Mucosa of rectum (tissue), 2 donors: ENCODE measurements around the gene LSR.

Experiments
- H3K27ac ChIP-seq, 2 donors: one replicate each; pipeline ENCODE4 v1.7.0; 2013; ENCODE audit warnings: inconsistent platforms in 2 of 2, low read depth in 2 of 2, low read length in 2 of 2
- H3K27me3 ChIP-seq, 2 donors: one replicate each; pipeline ENCODE4 v1.7.0; 2013; ENCODE audit warnings: low read length in 2 of 2; ENCODE audit not compliant: control insufficient read depth in 2 of 2, insufficient read depth in 2 of 2
- H3K36me3 ChIP-seq, 2 donors: one replicate each; pipeline ENCODE4 v1.7.0; 2013; ENCODE audit warnings: low read length in 2 of 2; ENCODE audit not compliant: control insufficient read depth in 2 of 2, insufficient read depth in 2 of 2
- H3K4me1 ChIP-seq, 2 donors: one replicate each; pipeline ENCODE4 v1.7.0; 2013; ENCODE audit warnings: low read length in 2 of 2, mild to moderate bottlenecking in 1 of 2; ENCODE audit not compliant: control insufficient read depth in 2 of 2, insufficient read depth in 2 of 2
- H3K4me3 ChIP-seq, 2 donors: one replicate each; pipeline ENCODE4 v1.7.0; 2013; ENCODE audit warnings: low read length in 2 of 2
- H3K9ac ChIP-seq, 2 donors: one replicate each; pipeline ENCODE4 v1.7.0; 2013; ENCODE audit warnings: low read length in 2 of 2, low read depth in 1 of 2, mild to moderate bottlenecking in 1 of 2
- H3K9me3 ChIP-seq, 2 donors: one replicate each; pipeline ENCODE4 v1.7.0; 2013; ENCODE audit warnings: low read length in 2 of 2; ENCODE audit not compliant: control insufficient read depth in 2 of 2
- donor health status: healthy.
- donor health status: Normal muscosa, but diverticular disease.

The LSR gene

DNA sequence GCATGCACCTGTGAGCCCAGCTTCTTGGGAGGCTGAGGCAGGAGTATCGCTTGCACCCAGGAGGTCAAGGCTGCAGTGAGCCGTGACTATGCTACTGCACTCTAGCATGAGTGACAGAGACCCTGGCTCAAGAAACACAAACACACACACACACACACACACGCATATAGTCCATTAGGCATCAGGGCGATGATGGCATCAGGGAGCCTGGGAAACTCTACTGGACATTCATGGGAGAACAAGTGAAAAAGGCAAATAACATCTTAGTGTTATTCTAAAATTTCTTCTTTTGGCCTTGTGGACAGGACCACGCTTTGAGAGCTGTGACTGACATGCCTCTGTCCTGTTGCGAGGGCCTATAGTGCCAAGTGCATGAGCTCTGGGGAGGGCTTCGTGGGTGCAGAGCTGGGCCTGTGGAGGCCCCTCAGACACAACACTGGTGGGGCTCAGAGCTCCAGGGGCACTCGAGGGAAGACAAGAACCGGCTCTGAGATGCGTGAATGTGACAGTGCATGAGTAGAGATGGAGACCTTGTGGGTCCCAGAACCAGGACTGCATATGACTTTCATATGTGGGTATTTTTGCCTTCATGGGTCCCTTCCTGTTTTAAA lies 12.0 kb downstream of the LSR start:
- Histone ChIP-seq H3K36me3 (peaks cover 27 to 28% of the 10 kb centered on the region in 2 donors), H3K27ac (no peak overlapping the region), H3K9me3 (no peaks in the 10 kb centered on the region), H3K4me1 (no peaks in the 10 kb centered on the region), H3K4me3 (no peak overlapping the region), H3K9ac (no peak overlapping the region), H3K27me3 (no peaks in the 10 kb centered on the region)

DNA sequence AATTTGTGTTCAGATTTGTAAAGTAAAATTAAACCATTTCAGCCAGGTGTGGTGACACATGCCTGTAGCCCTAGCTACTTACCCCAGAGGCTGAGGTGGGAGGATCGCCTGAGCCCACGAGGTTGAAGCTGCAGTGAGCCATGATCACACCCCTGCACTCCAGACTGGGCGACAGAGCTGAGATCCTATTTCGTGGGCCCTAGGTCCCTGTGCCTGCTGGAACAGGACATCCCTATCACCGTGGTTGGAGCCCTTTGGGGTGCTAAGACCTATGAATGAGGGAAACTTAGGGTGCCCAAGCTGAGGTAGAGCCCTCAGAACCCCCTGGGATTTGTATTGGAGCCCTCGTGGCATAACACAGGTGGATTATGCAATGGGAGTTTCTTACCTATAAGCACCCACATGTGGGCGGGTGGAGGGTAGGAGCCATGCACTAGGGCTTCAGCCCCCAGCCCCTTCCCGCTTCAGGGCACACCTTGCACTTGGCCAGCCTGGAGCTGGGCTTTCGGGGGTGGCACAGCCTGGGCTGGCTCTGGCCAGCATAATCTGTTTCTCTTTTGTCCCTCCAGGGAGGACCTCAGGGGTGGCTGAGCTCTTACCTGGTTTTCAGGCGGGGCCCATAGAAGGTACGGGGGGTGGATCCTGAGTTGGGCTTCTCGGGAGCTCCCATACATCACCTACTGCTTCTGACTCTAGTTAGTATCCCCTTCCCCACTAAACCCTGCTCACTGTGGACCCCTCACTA lies 12.7 kb downstream of the LSR start:
- Histone ChIP-seq H3K36me3 (peaks cover 27 to 30% of the 10 kb centered on the region in 2 donors), H3K27ac (no peak overlapping the region)

DNA sequence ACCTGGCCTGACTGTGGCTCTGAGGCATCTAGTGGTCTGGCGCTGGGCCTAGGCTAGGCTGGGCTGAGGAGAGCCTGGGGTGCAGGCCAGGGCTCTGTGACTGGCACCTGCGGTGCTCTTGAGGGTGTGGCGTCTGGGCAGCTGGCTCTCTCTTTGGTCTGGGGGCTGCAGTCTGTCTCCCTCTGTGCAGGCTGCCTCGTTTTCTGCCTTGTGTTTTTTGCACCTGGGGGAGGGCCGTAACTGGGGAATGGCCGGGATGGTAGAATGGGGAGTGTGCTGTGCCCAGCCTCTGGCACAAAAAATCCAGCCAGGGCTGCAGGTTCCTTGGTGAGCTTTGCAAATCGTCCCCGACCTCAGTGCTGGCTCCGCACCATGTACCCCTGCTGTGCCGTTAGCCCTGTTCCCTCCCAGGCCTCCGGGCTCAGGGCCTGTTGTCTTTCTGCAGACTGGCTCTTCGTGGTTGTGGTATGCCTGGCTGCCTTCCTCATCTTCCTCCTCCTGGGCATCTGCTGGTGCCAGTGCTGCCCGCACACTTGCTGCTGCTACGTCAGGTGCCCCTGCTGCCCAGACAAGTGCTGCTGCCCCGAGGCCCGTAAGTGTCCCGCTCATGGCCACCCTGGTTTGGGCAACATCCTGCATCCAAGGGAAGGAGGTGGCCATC lies 13.4 kb downstream of the LSR start:
- peaks cover 5% of the 10 kb centered on the region in 2 donors for H3K4me1 ChIP-seq
- H3K4me3 ChIP-seq: no peak overlapping the region
- no peaks in the 10 kb centered on the region for H3K27me3 ChIP-seq
- no peak overlapping the region for H3K27ac ChIP-seq
- no peaks in the 10 kb centered on the region for H3K9me3 ChIP-seq
- peaks cover 25 to 30% of the 10 kb centered on the region in 2 donors for H3K36me3 ChIP-seq
- no peak overlapping the region for H3K9ac ChIP-seq

More for the DNA sequence above, 12.7 kb downstream of the LSR start:
- Histone ChIP-seq H3K4me3 (no peak overlapping the region), H3K27me3 (no peaks in the 10 kb centered on the region), H3K4me1 (peaks cover 0 to under 1% of the 10 kb centered on the region in 2 donors), H3K9me3 (no peaks in the 10 kb centered on the region), H3K9ac (no peak overlapping the region)

DNA sequence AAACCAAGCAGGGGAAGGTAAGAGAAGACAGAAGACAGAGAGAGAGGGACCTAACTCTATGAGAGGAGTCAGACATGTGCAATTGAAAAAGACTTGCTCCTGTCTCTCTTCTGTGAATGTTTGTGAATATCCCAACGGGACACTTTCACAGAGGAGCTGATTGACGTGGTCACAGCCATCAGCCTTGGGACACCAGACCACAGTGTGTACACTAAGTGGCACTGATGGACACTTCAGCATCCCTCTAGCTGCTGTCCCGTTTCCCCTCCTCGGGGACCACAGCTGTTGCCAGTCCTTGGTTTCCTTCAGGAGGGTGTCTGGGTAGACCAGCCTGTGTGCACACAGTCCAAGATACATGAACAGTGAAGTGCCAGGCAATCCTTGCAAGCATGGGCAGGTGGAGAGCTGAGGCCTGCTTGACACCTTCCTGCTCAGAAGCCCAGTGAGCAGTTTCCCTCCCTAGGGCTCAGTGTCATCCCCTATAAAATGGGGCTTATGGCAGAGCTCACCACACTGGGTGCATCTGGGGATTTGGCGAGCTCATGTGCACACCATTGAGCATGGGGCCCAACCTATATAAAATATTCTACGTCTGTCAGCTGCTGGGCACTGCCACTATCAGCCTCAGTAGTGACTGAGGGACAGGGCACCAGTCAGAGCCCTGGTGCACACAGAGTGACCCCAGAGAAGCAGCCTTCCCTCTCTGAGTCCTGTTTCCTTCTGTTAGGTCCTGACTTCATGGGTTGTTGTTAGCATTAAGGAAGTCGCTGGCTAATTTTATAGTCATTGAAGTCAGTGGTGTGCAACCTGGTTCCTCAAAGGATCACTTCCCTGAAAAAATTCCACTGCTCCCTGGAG lies 15.7 kb downstream of the LSR start:
- Histone ChIP-seq H3K9me3 (no peaks in the 10 kb centered on the region), H3K4me1 (peaks cover 5 to 8% of the 10 kb centered on the region in 2 donors), H3K9ac (no peak overlapping the region)

DNA sequence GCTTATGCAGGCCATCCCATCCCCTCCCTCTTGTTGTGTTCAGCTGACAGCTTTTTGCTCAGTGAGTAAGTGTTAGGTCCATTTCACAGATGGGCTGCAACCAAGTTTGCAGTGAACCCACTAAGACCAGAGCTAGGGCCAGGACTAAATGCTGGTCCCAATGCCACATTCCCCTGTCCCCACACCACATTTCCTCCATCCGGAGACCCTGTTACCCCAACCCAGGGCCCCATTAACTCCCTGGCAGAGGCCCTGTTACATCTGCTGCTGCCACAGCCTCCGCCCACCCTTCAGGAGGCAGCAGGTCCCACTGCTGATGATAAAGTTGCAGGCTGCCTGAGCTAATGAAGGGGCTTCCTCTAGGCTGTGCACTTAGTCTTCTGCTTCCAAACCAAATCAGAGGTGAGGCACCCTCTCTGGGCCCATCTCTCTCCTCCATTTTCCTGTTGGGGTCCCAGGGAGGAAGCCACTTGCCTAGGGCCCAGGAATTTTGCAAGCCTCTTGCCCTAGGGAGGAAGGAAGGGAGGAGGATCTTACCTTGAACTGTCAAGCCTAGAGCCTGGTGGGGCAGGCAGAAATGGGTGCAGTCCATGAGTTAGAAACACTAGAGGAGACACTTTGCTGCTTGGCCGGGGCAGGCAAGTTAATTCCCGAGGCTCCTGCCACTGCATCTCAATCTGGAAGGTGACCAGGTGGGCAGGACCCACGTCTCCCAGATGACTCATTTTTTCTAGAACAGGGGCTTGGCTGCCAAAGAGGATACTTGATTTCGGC lies 16.5 kb downstream of the LSR start:
- Histone ChIP-seq H3K27ac (no peak overlapping the region), H3K36me3 (peaks cover 22 to 27% of the 10 kb centered on the region in 2 donors), H3K27me3 (no peaks in the 10 kb centered on the region), H3K4me1 (peaks cover 10 to 13% of the 10 kb centered on the region in 2 donors), H3K9ac (no peak overlapping the region), H3K4me3 (no peak overlapping the region), H3K9me3 (no peaks in the 10 kb centered on the region)

More for the DNA sequence above, 15.7 kb downstream of the LSR start:
- H3K36me3 ChIP-seq: peaks cover 24 to 26% of the 10 kb centered on the region in 2 donors
- no peak overlapping the region for H3K27ac ChIP-seq
- H3K27me3 ChIP-seq: no peaks in the 10 kb centered on the region
- H3K4me3 ChIP-seq: no peak overlapping the region

DNA sequence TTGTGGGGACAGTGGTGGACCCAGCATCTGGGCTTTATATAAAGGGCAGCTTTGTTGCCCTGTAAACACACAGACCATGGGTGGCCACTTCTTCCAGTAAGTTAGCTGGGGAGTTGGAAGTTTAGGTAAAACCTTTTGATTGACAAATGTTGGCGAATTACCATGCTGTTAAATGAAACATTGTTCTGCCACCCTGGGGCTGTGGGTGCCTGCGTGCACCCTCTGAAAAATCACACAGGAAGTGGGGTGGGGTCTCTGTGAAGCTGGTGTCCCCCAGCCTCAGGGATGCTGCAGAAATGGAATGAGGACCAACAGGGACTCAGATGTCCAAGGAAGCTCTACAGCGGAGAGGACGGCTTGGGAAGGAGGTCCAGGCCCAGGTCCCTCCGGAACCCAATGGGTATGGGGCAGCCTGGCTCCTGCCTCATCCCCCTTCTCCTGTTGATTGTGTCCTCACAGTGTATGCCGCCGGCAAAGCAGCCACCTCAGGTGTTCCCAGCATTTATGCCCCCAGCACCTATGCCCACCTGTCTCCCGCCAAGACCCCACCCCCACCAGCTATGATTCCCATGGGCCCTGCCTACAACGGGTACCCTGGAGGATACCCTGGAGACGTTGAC lies 17.2 kb downstream of the LSR start:
- Histone ChIP-seq H3K27ac (no peak overlapping the region), H3K27me3 (no peaks in the 10 kb centered on the region), H3K9ac (no peak overlapping the region), H3K4me3 (no peak overlapping the region), H3K4me1 (peaks cover 11 to 15% of the 10 kb centered on the region in 2 donors), H3K36me3 (peaks cover 25 to 34% of the 10 kb centered on the region in 2 donors), H3K9me3 (no peaks in the 10 kb centered on the region)

DNA sequence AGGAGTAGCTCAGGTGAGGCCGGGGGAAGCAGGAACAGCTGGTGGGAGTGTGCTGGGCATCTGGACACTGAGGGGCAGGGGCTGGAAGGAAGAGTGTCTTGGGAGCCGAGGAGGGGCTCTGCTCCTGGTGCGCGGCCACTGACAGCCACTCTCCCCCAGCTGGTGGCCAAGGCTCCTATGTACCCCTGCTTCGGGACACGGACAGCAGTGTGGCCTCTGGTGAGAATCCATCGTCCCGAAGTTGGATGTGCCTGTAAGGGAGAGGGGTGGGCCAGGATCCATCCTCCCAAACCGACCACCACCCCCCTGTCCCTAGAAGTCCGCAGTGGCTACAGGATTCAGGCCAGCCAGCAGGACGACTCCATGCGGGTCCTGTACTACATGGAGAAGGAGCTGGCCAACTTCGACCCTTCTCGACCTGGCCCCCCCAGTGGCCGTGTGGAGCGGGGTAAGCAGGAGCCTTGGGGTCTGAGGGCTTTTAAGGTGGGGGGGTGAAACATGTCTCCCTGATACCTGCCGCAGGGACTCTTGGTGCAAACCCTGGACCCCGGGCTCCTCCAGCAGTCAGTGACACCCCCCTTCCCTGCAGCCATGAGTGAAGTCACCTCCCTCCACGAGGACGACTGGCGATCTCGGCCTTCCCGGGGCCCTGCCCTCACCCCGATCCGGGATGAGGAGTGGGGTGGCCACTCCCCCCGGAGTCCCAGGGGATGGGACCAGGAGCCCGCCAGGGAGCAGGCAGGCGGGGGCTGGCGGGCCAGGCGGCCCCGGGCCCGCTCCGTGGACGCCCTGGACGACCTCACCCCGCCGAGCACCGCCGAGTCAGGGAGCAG lies 17.9 kb downstream of the LSR start:
- H3K9me3 ChIP-seq: no peaks in the 10 kb centered on the region
- peak overlapping the region; percentile 87 for H3K4me3 ChIP-seq
- H3K36me3 ChIP-seq: peaks cover 31 to 37% of the 10 kb centered on the region in 2 donors
- H3K27me3 ChIP-seq: no peaks in the 10 kb centered on the region
- peak overlapping the region; percentile 87 to 88 for H3K27ac ChIP-seq
- peak overlapping the region; percentile 70 to 85 for H3K9ac ChIP-seq
- peaks cover 11 to 15% of the 10 kb centered on the region in 2 donors for H3K4me1 ChIP-seq

DNA sequence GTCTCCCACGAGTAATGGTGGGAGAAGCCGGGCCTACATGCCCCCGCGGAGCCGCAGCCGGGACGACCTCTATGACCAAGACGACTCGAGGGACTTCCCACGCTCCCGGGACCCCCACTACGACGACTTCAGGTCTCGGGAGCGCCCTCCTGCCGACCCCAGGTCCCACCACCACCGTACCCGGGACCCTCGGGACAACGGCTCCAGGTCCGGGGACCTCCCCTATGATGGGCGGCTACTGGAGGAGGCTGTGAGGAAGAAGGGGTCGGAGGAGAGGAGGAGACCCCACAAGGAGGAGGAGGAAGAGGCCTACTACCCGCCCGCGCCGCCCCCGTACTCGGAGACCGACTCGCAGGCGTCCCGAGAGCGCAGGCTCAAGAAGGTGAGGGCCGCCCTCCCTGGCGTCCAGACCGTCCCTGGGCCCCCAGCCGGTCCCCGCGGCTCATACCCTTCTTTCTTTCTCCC lies 18.6 kb downstream of the LSR start:
- Histone ChIP-seq H3K27ac (peak overlapping the region; percentile 87 to 88), H3K27me3 (no peaks in the 10 kb centered on the region), H3K9me3 (no peaks in the 10 kb centered on the region), H3K4me1 (peaks cover 11 to 15% of the 10 kb centered on the region in 2 donors), H3K36me3 (peaks cover 34 to 37% of the 10 kb centered on the region in 2 donors), H3K9ac (peak overlapping the region; percentile 70 to 85), H3K4me3 (peak overlapping the region; percentile 87)
